ENCODE measurements around the gene GMIP.

- no peak for TF ChIP-seq EZH2 (IDR thresholded peaks at IDR 0.05; ENCODE audit: borderline replicate concordance, low read length)
- TF ChIP-seq, protein P1, sequence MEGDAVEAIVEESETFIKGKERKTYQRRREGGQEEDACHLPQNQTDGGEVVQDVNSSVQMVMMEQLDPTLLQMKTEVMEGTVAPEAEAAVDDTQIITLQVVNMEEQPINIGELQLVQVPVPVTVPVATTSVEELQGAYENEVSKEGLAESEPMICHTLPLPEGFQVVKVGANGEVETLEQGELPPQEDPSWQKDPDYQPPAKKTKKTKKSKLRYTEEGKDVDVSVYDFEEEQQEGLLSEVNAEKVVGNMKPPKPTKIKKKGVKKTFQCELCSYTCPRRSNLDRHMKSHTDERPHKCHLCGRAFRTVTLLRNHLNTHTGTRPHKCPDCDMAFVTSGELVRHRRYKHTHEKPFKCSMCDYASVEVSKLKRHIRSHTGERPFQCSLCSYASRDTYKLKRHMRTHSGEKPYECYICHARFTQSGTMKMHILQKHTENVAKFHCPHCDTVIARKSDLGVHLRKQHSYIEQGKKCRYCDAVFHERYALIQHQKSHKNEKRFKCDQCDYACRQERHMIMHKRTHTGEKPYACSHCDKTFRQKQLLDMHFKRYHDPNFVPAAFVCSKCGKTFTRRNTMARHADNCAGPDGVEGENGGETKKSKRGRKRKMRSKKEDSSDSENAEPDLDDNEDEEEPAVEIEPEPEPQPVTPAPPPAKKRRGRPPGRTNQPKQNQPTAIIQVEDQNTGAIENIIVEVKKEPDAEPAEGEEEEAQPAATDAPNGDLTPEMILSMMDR (conservative IDR thresholded peaks at IDR 0.05 in 1 of 2, IDR thresholded peaks at IDR 0.05 in 1 of 2; ENCODE audit: extremely low read depth in 1 of 2, insufficient read depth in 1 of 2, low read depth in 1 of 2, low read length in 2 of 2) = no peak
Measured at GRCh38 chr19:19672816-19673215, 29.4 kb upstream of the GMIP start.

Data from mammary epithelial cell (primary cell).